DOHH2 (cell line): ENCODE results near the gene LIPA.

Experiments used
- H3F3A ChIP-seq: fragments of 200-600 bp; sonication (generic), shearing (Covaris generic); 2 replicates; pipeline ENCODE4 v1.6.0; 2016; ENCODE audit warnings: antibody characterized with exemption, mild to moderate bottlenecking; ENCODE audit not compliant: control insufficient read depth, insufficient read depth
- H3K27ac ChIP-seq: fragments of 200-600 bp; sonication (generic); 2 replicates; pipeline ENCODE4 v1.5.1; 2014; ENCODE audit warnings: low read depth, mild to moderate bottlenecking, low read length, moderate library complexity
- H3K27me3 ChIP-seq: fragments of 200-600 bp; sonication (generic); 2 replicates; pipeline ENCODE4 v1.6.1; 2014; ENCODE audit warnings: mild to moderate bottlenecking, low read length, mixed read lengths; ENCODE audit not compliant: control insufficient read depth
- H3K36me3 ChIP-seq: fragments of 200-600 bp; sonication (generic); 2 replicates; pipeline ENCODE4 v1.6.1; 2014; ENCODE audit warnings: mild to moderate bottlenecking, low read length, moderate library complexity, mixed read lengths; ENCODE audit not compliant: control insufficient read depth
- H3K4me1 ChIP-seq: fragments of 200-600 bp; sonication (generic); 2 replicates; pipeline ENCODE4 v1.6.1; 2014; ENCODE audit warnings: mild to moderate bottlenecking, low read length, mixed read lengths; ENCODE audit not compliant: control insufficient read depth
- H3K4me2 ChIP-seq: fragments of 200-600 bp; sonication (generic); 2 replicates; pipeline ENCODE4 v1.6.0; 2014; ENCODE audit warnings: mild to moderate bottlenecking, low read length, moderate library complexity
- H3K4me3 ChIP-seq: fragments of 200-600 bp; sonication (generic); 2 replicates; pipeline ENCODE4 v1.5.1; 2014; ENCODE audit warnings: mild to moderate bottlenecking, low read length, mixed read lengths
- H3K79me2 ChIP-seq: fragments of 200-600 bp; sonication (generic); 2 replicates; pipeline ENCODE4 v1.6.1; 2014; ENCODE audit warnings: mild to moderate bottlenecking, low read length, mixed read lengths; ENCODE audit not compliant: control insufficient read depth
- H3K9me2 ChIP-seq: fragments of 200-600 bp; sonication (generic); replicated peaks from 2 replicates; pipeline ENCODE4 v1.6.1; 2014; ENCODE audit warnings: mild to moderate bottlenecking, low read length, mixed read lengths; ENCODE audit not compliant: control insufficient read depth
- H3K9me3 ChIP-seq: fragments of 200-600 bp; sonication (generic); 2 replicates; pipeline ENCODE4 v1.6.1; 2014; ENCODE audit warnings: antibody characterized with exemption, low read length, mixed read lengths; ENCODE audit not compliant: control insufficient read depth, insufficient read depth
- H4K20me1 ChIP-seq: fragments of 200-600 bp; sonication (generic); 2 replicates; pipeline ENCODE4 v1.6.0; 2014; ENCODE audit warnings: low read depth, mild to moderate bottlenecking, antibody characterized with exemption, low read length, moderate library complexity; ENCODE audit not compliant: control insufficient read depth, insufficient read depth
- EZH2phosphoT487 ChIP-seq: fragments of 200-600 bp; sonication (generic); IDR thresholded peaks from 2 replicates; pipeline ENCODE4 v1.6.1; 2017; ENCODE audit warnings: borderline replicate concordance, mild to moderate bottlenecking, antibody characterized with exemption, low read length, moderate library complexity, mixed read lengths
- TF ChIP-seq, protein P1 (sequence below): fragments of 200-600 bp; sonication (generic); IDR thresholded peaks from one replicate; pipeline ENCODE4 v1.5.1; 2014; ENCODE audit warnings: antibody characterized with exemption, mild to moderate bottlenecking, low read depth, low read length; ENCODE audit not compliant: poor library complexity, severe bottlenecking

The LIPA gene

DNA sequence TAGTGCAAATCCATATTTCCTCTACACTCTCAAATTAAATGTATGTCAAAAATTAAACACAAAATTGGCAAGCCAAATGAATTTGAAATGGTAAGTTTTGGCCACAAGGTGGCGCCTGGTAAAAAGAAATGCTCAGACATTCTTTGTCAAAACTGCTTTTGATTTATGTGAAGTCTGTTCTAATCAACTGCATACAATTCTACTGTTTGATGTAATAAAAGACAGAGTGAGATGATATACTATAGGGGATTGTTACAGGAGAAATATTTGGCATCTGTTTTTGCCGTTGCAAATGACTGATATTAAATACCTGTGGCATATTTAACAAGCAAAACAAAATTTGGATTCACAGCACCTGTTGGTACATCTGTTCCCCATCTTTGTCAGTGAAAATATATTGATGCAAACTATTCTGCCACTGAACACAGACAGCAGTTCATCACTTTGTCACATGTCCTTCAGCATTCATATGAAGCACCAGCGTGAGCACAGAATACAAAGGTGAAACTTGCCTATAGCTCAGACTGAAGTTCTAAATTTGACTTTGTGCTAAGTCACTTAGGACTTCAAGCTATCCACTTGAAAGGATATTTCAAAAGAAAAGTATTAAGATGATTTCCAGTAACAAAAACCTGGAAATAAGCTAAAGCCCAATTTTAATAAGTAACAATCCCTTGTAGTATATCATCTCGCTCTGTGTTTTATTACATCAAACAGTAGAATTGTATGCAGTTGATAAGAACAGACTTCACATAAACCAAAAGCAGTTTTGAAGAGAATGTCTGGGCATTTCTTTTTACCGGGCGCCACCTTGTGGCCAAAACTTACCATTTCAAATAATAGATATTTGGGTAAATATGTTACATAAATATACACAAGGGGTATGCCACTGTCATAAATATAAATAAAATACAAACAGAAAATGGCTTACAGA is 34.3 kb downstream of the LIPA start:
- no peaks in the 10 kb centered on the region for H3K9me2 ChIP-seq
- no peaks in the 10 kb centered on the region for H3K36me3 ChIP-seq
- H3F3A ChIP-seq: peaks cover 5% of the 10 kb centered on the region; the same call in 1 of the 2 replicates
- TF ChIP-seq, protein P1, sequence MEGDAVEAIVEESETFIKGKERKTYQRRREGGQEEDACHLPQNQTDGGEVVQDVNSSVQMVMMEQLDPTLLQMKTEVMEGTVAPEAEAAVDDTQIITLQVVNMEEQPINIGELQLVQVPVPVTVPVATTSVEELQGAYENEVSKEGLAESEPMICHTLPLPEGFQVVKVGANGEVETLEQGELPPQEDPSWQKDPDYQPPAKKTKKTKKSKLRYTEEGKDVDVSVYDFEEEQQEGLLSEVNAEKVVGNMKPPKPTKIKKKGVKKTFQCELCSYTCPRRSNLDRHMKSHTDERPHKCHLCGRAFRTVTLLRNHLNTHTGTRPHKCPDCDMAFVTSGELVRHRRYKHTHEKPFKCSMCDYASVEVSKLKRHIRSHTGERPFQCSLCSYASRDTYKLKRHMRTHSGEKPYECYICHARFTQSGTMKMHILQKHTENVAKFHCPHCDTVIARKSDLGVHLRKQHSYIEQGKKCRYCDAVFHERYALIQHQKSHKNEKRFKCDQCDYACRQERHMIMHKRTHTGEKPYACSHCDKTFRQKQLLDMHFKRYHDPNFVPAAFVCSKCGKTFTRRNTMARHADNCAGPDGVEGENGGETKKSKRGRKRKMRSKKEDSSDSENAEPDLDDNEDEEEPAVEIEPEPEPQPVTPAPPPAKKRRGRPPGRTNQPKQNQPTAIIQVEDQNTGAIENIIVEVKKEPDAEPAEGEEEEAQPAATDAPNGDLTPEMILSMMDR: peak; percentile 73
- no peak for TF ChIP-seq EZH2phosphoT487
- H3K27ac ChIP-seq: no peak overlapping the region
- no peaks in the 10 kb centered on the region for H3K27me3 ChIP-seq
- H3K4me2 ChIP-seq: peak overlapping the region; percentile 18
- H3K9me3 ChIP-seq: no peaks in the 10 kb centered on the region
- H3K79me2 ChIP-seq: no peaks in the 10 kb centered on the region
- H3K4me1 ChIP-seq: peaks cover 7% of the 10 kb centered on the region
- H3K4me3 ChIP-seq: no peak overlapping the region
- no peaks in the 10 kb centered on the region for H4K20me1 ChIP-seq

DNA sequence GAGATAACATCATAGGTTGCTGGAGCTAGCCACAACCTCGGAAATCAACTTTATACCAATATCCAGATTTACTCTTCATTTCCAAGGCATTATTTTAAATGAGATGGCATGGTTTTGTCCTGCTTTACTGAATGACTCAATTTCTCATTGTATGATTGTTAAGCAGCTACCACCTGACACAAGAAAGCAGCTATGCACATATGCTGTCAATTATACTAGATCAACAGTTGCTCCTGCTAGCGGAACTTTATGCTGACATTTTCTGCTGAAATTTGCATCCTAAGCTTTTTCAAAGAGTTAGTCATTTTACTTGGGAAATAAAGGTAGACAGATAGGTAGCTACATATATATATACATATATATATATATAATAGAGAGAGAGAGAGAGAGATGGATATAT is 35.5 kb downstream of the LIPA start:
- no peaks in the 10 kb centered on the region for H3K27me3 ChIP-seq
- no peaks in the 10 kb centered on the region for H3K36me3 ChIP-seq
- TF ChIP-seq, protein P1: no peak
- TF ChIP-seq EZH2phosphoT487: no peak
- H3K4me1 ChIP-seq: peaks cover 7% of the 10 kb centered on the region
- H3K9me3 ChIP-seq: no peaks in the 10 kb centered on the region
- no peaks in the 10 kb centered on the region for H3K79me2 ChIP-seq
- no peak overlapping the region for H3K27ac ChIP-seq
- no peak overlapping the region for H3K4me3 ChIP-seq
- H4K20me1 ChIP-seq: no peaks in the 10 kb centered on the region
- no peak overlapping the region for H3K4me2 ChIP-seq
- peaks cover 5% of the 10 kb centered on the region; the same call in 1 of the 2 replicates for H3F3A ChIP-seq
- H3K9me2 ChIP-seq: no peaks in the 10 kb centered on the region

DNA sequence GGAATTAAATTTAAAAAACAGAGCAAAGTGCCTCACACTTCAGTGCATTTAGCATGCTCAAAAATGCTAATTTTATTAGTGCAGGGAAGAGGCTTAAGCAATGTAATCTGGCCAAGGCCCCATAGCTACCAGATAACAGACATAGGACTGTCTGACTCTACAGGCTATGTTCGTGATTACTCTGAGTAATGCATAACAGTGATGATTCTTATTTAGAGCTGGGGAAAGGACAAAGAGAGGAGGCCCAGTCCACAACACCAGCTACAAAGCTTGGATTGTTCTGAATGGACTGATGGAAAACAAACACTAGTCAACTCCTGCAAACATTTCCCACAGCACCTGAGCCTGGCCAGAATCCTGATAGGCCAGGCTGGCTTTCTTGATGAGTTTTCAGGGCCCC is 36.1 kb downstream of the LIPA start:
- H3K27me3 ChIP-seq: no peaks in the 10 kb centered on the region
- peaks cover 7% of the 10 kb centered on the region for H3K4me1 ChIP-seq
- no peak overlapping the region for H3K4me3 ChIP-seq
- TF ChIP-seq, protein P1: no peak
- no peaks in the 10 kb centered on the region for H3K79me2 ChIP-seq
- no peaks in the 10 kb centered on the region for H3K9me3 ChIP-seq
- H3K27ac ChIP-seq: no peak overlapping the region
- peaks cover 5% of the 10 kb centered on the region; the same call in 1 of the 2 replicates for H3F3A ChIP-seq
- no peaks in the 10 kb centered on the region for H3K36me3 ChIP-seq
- no peaks in the 10 kb centered on the region for H4K20me1 ChIP-seq
- no peak overlapping the region for H3K4me2 ChIP-seq
- no peaks in the 10 kb centered on the region for H3K9me2 ChIP-seq
